GM10248 (cell line): ENCODE measurements around the gene RAPGEF3.

ENCODE experiments used
- CTCF ChIA-PET: fragments of 300-600 bp; sonication (Branson Sonifier 250); formaldehyde crosslinking; extraction: SDS; loops from one replicate; lab custom pipeline; 2021; ENCODE audit warnings: antibody characterized with exemption; lab: Yijun Ruan, JAX
- POLR2A ChIA-PET: fragments of 350-650 bp; sonication (Branson Sonifier 250); formaldehyde crosslinking; extraction: SDS; loops from one replicate; lab custom pipeline; 2020; ENCODE audit warnings: antibody characterized with exemption; lab: Yijun Ruan, JAX
- DNase-seq: peaks from one replicate; pipeline ENCODE4 v3.0.0; 2012; ENCODE audit errors: extremely low spot score
- CTCF ChIP-seq: IDR thresholded peaks from 2 replicates; pipeline ENCODE4 v1.5.1; 2012; ENCODE audit warnings: mild to moderate bottlenecking, low read depth; ENCODE audit errors: extremely low read depth, missing control alignments, control extremely low read depth

RAPGEF3 gene

DNA sequence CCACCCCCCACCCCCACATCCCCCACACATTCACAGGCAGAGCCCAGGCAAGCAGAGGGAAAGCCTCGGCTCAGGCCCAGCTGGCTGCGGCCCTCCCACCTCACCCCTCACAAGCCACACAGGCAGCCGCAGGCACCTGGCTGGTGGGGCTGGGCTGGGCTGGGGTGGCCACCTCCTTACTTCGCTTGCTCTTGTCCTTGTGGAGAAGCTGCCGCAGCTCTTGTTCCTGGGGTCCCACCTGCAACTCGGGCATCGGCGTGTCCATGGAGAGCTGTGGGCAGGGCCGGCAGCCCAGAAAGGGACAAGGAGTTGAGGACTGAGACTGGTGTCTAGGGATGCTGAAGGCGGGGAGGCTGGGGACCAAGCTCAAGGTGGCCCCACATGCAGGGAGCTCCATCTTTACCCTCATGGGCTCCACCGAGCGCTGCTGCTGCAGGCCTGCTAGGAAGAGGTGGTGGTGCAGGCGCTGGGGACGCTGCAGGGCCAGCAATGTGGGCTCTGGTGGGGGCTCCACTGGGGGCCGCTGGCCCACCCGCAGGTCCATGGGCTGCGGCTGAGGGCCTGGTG lies 39.8 kb upstream of the RAPGEF3 start:
- DNase-seq, result no peak
- ChIA-PET CTCF (interaction anchor here (1.0 to 35.8 kb wide), 12 partner anchors 9 to 129 kb away, joined by 3 to 1524 read pairs (median 10); partner anchors contain the start of genes ENDOU and RPAP3), POLR2A (no interaction called here)
- TF ChIP-seq CTCF, result no peak

GRCh38 chr12:47797441-47797840 lies 38.8 kb upstream of the RAPGEF3 start:
- POLR2A ChIA-PET, result interaction anchor here (1.0 kb wide), 1 partner anchor 41 kb away, joined by 5 read pairs; no protein-coding TSS in a partner anchor

DNA sequence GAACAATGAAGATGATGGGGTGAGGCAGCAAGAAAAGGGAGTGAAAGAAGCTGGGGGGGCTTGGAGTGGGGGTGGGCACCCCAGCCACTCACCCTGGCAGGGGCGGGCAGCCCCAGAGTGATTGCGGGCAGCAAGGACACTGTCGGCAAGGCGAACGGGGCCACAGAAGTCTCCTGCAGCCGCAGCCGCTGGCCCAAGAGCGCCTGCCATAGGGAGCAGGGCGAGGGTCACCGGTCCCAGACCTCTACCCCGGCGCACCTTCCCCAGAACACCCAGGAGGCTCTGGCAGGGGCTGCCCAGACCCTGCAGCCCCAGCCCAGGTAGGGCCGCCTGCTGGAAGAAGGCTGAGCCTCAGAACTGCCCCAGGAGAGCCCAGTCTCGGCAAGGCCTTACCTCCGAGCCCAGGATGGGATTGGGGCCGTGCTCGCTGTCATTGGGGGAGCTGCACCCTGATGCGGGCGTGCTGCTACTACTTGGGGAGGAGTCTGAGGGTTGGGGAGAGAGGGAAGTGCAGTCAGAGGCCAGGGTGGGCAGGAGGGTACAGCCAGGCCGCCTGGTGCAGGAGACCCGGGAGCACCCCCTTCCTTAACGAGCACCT lies 37.2 kb upstream of the RAPGEF3 start:
- POLR2A ChIA-PET, result no interaction called here
- DNase-seq, result no peak
- TF ChIP-seq CTCF, result no peak
- CTCF ChIA-PET, result interaction anchor here (31.1 to 35.8 kb wide), 2 partner anchors 39 to 69 kb away, joined by 685 to 1524 read pairs; partner anchors contain the start of genes ENDOU and RPAP3

More at GRCh38 chr12:47797441-47797840, 38.8 kb upstream of the RAPGEF3 start:
- peak; percentile 74 for DNase-seq
- TF ChIP-seq CTCF, result peak; percentile 57
- CTCF ChIA-PET, result interaction anchor here (0.7 to 35.8 kb wide), 18 partner anchors 9 to 366 kb away, joined by 3 to 1524 read pairs (median 4); partner anchors contain the start of genes ENDOU, RAPGEF3, RPAP3 and TMEM106C

- POLR2A ChIA-PET, result no interaction called here
- no peak for DNase-seq
- TF ChIP-seq CTCF, result no peak
- CTCF ChIA-PET, result interaction anchor here (31.1 to 35.8 kb wide), 2 partner anchors 40 to 69 kb away, joined by 685 to 1524 read pairs; partner anchors contain the start of genes ENDOU and RPAP3
Observed at GRCh38 chr12:47795121-47795813, 36.6 kb upstream of the RAPGEF3 start.

DNA sequence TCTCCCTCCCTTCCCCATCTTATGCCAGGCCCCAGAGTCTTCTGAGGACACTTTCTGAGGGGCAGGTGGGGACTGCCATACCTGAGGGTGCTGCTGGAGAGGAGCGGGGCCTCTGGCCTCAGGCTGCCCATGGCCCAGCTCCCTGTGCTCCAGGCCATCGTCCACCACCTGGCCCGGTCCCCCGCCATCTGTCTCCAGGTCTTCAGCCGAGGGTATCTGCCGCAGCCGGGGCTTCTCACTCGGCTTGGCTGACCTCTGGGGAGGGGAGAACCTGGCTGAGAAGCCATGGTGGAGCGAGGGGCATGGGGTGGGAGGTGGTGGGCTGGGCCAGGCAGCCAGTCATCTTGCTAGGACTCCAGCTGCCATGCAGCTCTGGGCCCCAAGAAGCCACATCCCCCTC lies 36.0 kb upstream of the RAPGEF3 start:
- DNase-seq, result no peak
- ChIA-PET CTCF (interaction anchor here (2.7 to 35.8 kb wide), 3 partner anchors 15 to 68 kb away, joined by 14 to 1524 read pairs (median 685); partner anchors contain the start of genes ENDOU and RPAP3), POLR2A (no interaction called here)
- TF ChIP-seq CTCF, result no peak

GRCh38 chr12:47793015-47793681 lies 34.5 kb upstream of the RAPGEF3 start:
- TF ChIP-seq CTCF, result no peak
- DNase-seq, result no peak
- CTCF ChIA-PET, result interaction anchor here (1.0 to 35.8 kb wide), 7 partner anchors 9 to 67 kb away, joined by 3 to 1524 read pairs (median 5); partner anchors contain the start of genes ENDOU and RPAP3
- POLR2A ChIA-PET, result no interaction called here
